ENCODE results near the gene IPO13.

IPO13 gene

GRCh38 chr1:43947874-43948437 lies 1.2 kb downstream of the IPO13 start:
- in situ Hi-C loops (cut with MboI; ENCODE audit: low sequenced_read_pairs) = no loop called here

GRCh38 chr1:43949678-43950077 lies 2.9 kb downstream of the IPO13 start:
- in situ Hi-C loops (cut with MboI; ENCODE audit: low sequenced_read_pairs) = no loop called here

- in situ Hi-C loops (cut with MboI; ENCODE audit: low sequenced_read_pairs) = no loop called here
These were observed 4.6 kb downstream of the IPO13 start for GRCh38 chr1:43951021-43951985.

DNA sequence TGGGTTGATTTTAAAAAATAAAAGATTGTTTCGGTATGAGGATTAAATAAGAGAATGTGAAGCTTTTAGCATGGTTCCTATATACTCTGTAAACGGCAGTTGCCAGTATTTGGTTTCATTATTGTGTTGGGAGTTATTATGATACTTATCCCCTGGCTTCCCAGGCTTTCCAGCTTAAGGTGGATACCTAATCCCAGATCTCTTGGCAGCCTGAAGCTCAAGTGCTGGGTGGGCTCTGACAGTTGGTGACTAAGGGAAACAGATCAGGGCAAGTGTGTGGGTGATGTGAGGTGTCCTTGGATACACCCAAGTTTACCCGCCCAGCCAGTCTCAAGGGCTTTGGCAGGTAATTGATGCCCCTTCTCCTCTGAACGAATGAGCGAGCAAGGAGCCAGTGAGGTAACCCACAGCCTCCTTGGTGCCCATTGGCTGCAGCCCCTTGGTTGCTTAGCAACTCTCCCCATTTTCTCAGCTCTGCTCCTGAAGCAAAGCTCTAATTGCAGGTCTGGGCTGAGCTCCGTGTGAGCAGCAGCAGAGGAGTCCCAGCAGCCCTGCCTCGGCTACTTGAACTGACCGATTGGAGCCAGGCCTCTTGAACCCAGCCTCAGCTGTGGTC lies 6.1 kb downstream of the IPO13 start:
- in situ Hi-C loops (cut with MboI; ENCODE audit: low sequenced_read_pairs) = no loop called here

DNA sequence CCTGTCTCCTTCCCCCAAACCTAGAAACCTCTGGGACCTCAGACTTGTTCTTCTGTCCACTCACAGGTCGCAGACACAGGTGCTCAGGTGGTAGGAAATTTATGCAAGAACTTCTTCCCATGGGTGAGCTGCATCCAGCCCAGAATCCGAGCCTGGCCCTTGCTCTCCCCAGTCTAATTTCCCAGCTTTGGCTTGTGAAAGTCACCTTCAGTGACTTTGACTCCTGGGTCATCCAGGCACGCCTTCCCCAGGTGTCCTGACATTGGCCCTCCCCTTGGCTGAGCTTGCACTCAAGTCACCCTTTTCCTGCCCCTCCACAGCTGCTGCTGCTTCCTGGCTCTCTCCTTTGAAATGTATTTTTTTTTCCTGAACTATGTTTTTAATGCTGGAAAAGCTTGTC lies 6.6 kb downstream of the IPO13 start:
- in situ Hi-C loops (cut with MboI; ENCODE audit: low sequenced_read_pairs) = no loop called here

DNA sequence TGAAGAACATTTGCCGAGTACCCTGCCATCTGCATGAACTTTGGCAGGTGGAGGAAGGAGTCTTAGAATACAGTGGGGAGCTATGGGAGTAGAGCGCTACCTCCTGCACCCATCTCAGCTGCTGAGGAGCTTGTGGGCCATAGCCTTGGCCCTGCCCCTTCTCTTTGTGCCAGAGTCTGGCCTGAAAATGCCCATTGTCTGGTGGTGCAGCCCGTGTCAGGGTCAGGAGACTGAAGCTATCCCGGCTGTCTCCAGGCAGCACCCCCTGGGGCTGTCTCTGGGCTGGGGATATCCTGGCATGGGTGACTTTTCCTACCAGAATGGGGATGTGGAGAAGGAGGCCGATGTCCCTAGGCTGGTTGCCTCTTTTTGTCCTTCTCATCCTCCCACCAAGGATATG lies 7.3 kb downstream of the IPO13 start:
- in situ Hi-C loops (cut with MboI; ENCODE audit: low sequenced_read_pairs) = no loop called here

GRCh38 chr1:43956234-43956633 lies 9.5 kb downstream of the IPO13 start:
- in situ Hi-C loops (cut with MboI; ENCODE audit: low sequenced_read_pairs) = no loop called here

DNA sequence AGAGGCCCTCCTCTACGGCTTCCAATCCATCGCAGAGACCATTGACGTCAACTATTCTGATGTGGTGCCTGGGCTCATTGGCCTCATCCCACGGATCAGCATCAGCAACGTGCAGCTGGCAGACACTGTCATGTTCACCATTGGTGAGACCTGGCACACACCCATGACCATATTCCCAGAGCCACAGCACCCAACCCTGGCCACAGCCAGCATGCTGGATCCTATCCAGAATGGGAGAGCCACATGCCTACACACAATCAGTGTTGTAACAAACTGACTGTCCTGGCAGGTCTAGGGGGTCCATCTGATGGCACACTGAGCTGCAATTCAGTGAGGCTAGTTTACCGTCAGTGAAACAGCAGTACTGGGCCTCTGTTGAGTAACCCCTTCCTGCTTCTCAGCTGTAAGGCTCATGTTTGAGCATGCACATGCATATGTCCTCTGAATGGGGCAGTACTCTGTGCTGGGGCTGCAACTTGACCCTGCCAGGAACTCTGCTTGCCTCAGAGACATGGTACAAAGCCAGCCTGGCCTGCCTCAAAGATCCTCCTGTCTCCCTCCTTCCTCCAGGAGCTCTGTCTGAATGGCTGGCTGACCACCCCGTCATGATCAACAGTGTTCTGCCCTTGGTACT lies 10.8 kb downstream of the IPO13 start:
- in situ Hi-C loops (cut with MboI; ENCODE audit: low sequenced_read_pairs) = no loop called here

DNA sequence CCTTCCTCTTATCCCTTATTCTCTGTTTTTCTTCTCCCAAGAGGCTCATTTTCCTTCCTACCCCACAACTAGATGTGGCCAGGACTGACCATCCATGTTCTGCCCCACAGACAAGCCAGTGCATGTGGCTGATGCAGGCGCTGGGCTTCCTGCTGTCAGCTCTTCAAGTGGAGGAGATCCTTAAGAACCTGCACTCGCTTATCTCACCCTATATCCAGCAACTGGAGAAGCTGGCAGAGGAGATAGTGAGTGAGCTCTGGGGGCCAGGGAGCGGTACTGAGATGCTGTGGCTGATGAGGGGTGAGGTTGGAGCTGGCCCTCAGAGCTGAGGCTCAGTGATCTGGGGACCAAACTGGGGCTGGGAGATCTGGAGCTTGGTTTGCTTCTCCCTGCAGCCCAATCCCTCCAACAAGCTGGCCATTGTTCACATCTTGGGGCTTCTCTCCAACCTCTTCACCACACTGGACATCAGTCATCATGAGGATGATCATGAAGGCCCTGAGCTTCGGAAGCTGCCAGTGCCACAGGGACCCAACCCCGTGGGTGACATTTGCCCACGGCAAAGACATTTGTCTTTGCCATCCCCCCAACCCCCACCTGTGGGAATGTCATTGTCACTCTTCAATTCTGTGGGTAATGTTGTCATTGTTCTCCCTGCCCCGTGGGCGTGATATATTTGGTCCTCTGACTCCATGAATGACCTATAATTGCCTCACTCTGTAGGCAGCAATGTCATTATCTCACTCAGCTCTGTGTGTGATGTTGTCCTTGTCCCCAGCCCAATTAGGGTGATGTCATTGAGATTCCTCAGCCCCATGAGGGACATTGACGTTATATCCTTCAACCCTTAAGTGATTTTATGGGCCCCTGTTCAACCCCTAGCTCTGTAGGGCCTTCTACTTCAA lies 11.9 kb downstream of the IPO13 start:
- in situ Hi-C loops (cut with MboI; ENCODE audit: low sequenced_read_pairs) = no loop called here

DNA sequence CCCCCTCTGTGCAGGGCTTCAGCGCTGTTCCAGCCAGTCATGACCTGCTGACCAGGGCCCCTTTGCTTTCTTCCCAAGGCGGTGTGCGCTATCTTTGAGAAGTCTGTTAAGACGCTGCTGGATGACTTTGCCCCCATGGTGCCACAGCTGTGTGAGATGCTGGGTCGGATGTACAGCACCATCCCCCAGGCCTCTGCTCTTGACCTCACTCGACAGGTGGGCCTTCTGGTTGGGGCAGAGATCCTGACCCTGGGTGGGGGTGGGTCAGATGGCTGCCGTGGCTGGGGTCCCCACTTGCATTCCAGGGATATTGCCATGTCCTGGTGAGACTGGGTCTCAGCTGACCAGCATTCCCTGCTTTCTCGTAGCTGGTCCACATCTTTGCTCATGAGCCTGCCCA lies 14.0 kb downstream of the IPO13 start:
- in situ Hi-C loops (cut with MboI; ENCODE audit: low sequenced_read_pairs) = no loop called here

GRCh38 chr1:43961692-43962091 lies 14.9 kb downstream of the IPO13 start:
- in situ Hi-C loops (cut with MboI; ENCODE audit: low sequenced_read_pairs) = no loop called here

DNA sequence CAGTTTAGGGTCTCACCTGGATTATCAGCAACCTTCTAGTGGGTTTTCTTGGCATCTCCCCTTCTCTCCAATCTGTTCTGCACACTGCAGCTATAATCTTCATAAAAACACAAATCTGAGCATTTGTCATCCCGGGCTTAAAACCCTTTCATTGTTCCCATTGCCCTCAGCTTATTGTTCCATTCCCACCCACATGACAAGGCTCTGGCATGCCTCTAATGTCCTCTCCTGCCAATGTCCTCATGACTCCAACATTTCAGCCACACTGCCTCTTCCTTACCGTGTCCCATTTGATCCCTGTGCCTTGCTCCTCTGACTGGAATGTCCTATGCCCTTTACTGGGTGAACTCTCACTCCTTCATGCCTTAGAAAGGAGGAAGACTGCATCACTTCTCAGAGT lies 15.6 kb downstream of the IPO13 start:
- in situ Hi-C loops (cut with MboI; ENCODE audit: low sequenced_read_pairs) = no loop called here

DNA sequence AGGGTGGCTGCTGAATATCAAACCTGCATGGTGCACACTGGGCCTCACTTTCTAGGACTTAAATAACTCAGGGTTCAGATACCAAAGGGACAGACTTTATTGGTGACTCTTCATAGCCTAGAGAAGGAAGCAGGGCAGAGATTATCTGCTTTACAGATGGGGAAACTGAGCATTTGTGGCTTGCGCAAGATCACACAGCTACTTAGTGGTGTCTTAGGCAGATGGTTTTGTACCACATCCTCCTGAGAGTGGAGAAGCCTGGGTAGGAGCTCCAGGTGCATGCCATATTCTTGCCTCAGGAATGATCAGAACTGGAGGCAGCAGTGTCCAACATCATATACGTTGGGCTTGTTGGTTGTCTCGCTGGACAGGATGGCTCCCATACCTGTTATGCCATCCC lies 16.3 kb downstream of the IPO13 start:
- in situ Hi-C loops (cut with MboI; ENCODE audit: low sequenced_read_pairs) = no loop called here

- in situ Hi-C loops (cut with MboI; ENCODE audit: low sequenced_read_pairs) = no loop called here
These were observed 17.1 kb downstream of the IPO13 start for GRCh38 chr1:43963890-43964289.

- in situ Hi-C loops (cut with MboI; ENCODE audit: low sequenced_read_pairs) = no loop called here
These were observed 18.6 kb downstream of the IPO13 start for GRCh38 chr1:43965316-43965715.

- in situ Hi-C loops (cut with MboI; ENCODE audit: low sequenced_read_pairs) = no loop called here
These were observed 21.7 kb downstream of the IPO13 start for GRCh38 chr1:43968348-43968948.

DNA sequence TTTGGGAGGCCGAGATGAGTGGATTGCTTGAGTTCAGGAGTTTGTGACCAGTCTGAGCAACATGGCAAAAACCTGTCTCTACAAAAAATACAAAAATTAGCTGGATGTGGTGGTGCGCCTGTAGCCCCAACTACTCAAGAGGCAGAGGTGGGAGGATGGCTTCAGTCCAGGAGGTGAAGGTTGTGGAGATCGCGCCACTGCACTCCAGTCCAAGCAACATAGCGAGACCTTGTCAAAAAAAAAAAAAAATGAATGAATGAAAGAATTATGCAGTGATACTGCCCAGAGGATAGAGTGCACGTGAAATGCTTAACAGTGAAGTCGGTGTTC lies 22.6 kb downstream of the IPO13 start:
- in situ Hi-C loops (cut with MboI; ENCODE audit: low sequenced_read_pairs) = no loop called here

- in situ Hi-C loops (cut with MboI; ENCODE audit: low sequenced_read_pairs) = no loop called here
These were observed 23.2 kb downstream of the IPO13 start, which contains the start of gene DPH2 for GRCh38 chr1:43969746-43970466. Gene DPH2, plus strand, starts transcription at chr1:43970010. Its CDS starts 166 bp downstream, at chr1:43970176.

GRCh38 chr1:43970502-43970901 lies 23.8 kb downstream of the IPO13 start:
- in situ Hi-C loops (cut with MboI; ENCODE audit: low sequenced_read_pairs) = no loop called here

Data from HL-60/S4 treated with retinoic acid at 250 ng/mL for 4 days and 3 days (cell line).